ENCODE measurements around the gene FAM83E. TPM values are rescaled to one million over a fixed set of nuclear protein-coding genes. Genes with fewer than 3 reads are reported as not detected.
"Not testable (repeated sequence)": the region's sequence is repeated elsewhere in the genome, so short reads cannot be mapped to it uniquely, and the experiment has no call there.

FAM83E gene
- total RNA-seq (under 1 TPM in 1 of 2 donors, not detected in 1; 0.45 TPM), polyA plus RNA-seq (10 to 100 TPM in 1 of 2 donors, under 1 TPM in 1; 0.74 to 12.3 TPM)
- long read RNA-seq, donor 1: 0 reads
- long read RNA-seq, donor 2: 0 reads

- 54 to 55% methylated on average over 31 of the region's 31 CpGs for WGBS, 2 donors
- Histone ChIP-seq H3K27me3 (ENCODE audit: control insufficient read depth in 1 of 2, insufficient read depth in 2 of 2, low read length in 1 of 2) (no peaks in the 10 kb centered on the region), H3K9me3 (ENCODE audit: control insufficient read depth, low read length) (no peaks in the 10 kb centered on the region), H3K36me3 (ENCODE audit: control insufficient read depth in 1 of 2, insufficient read depth in 2 of 2, low read length in 1 of 2) (peaks cover 0 to 10% of the 10 kb centered on the region in 2 donors), H3K27ac (ENCODE audit: low read depth in 1 of 2, low read length in 2 of 2) (no peak within 1 kb of the TSS), H3K4me3 (ENCODE audit: low read length in 2 of 2) (no peak within 1 kb of the TSS), H3K4me1 (ENCODE audit: control insufficient read depth in 1 of 2, insufficient read depth in 2 of 2, low read length in 2 of 2) (no peaks in the 10 kb centered on the region)
- intact Hi-C loops (cut with DNase I): no loop called here
- peak in 1 of 2 donors; percentile 77 for DNase-seq
- no peak for ATAC-seq (ENCODE audit: low FRiP score)
These were observed at the start of gene FAM83E for GRCh38 chr19:48614436-48615230. TSS of gene FAM83E (minus strand) at chr19:48615076. CDS start at chr19:48613372, 1,704 bp downstream.

GRCh38 chr19:48664476-48664875 is 49.6 kb upstream of the FAM83E start:
- ATAC-seq (ENCODE audit: low FRiP score) (no peak), DNase-seq (no peak)
- H3K27me3 ChIP-seq (ENCODE audit: control insufficient read depth in 1 of 2, insufficient read depth in 2 of 2, low read length in 1 of 2): no peaks in the 10 kb centered on the region
- WGBS, 2 donors: 87 to 89% methylated on average over 14 of the region's 14 CpGs
- H3K27ac ChIP-seq (ENCODE audit: low read depth in 1 of 2, low read length in 2 of 2): no peak overlapping the region
- intact Hi-C loops (cut with DNase I): no loop called here
- H3K4me3 ChIP-seq (ENCODE audit: low read length in 2 of 2): no peak overlapping the region
- no peaks in the 10 kb centered on the region for H3K9me3 ChIP-seq (ENCODE audit: control insufficient read depth, low read length)
- H3K36me3 ChIP-seq (ENCODE audit: control insufficient read depth in 1 of 2, insufficient read depth in 2 of 2, low read length in 1 of 2): no peaks in the 10 kb centered on the region
- no peaks in the 10 kb centered on the region for H3K4me1 ChIP-seq (ENCODE audit: control insufficient read depth in 1 of 2, insufficient read depth in 2 of 2, low read length in 2 of 2)

GRCh38 chr19:48663667-48664066 is 48.8 kb upstream of the FAM83E start:
- H3K27me3 ChIP-seq (ENCODE audit: control insufficient read depth in 1 of 2, insufficient read depth in 2 of 2, low read length in 1 of 2): no peaks in the 10 kb centered on the region
- no peak overlapping the region for H3K27ac ChIP-seq (ENCODE audit: low read depth in 1 of 2, low read length in 2 of 2)
- no peak overlapping the region for H3K4me3 ChIP-seq (ENCODE audit: low read length in 2 of 2)
- H3K9me3 ChIP-seq (ENCODE audit: control insufficient read depth, low read length): no peaks in the 10 kb centered on the region
- H3K4me1 ChIP-seq (ENCODE audit: control insufficient read depth in 1 of 2, insufficient read depth in 2 of 2, low read length in 2 of 2): no peaks in the 10 kb centered on the region
- H3K36me3 ChIP-seq (ENCODE audit: control insufficient read depth in 1 of 2, insufficient read depth in 2 of 2, low read length in 1 of 2): no peaks in the 10 kb centered on the region
- DNase-seq (no peak), ATAC-seq (ENCODE audit: low FRiP score) (no peak)
- intact Hi-C loops (cut with DNase I): no loop called here
- 91 to 93% methylated on average over 4 of the region's 4 CpGs for WGBS, 2 donors

GRCh38 chr19:48661711-48662090 is 46.8 kb upstream of the FAM83E start:
- H3K9me3 ChIP-seq (ENCODE audit: control insufficient read depth, low read length): no peaks in the 10 kb centered on the region
- ATAC-seq (ENCODE audit: low FRiP score) (no peak), DNase-seq (no peak)
- H3K4me3 ChIP-seq (ENCODE audit: low read length in 2 of 2): no peak overlapping the region
- H3K4me1 ChIP-seq (ENCODE audit: control insufficient read depth in 1 of 2, insufficient read depth in 2 of 2, low read length in 2 of 2): no peaks in the 10 kb centered on the region
- intact Hi-C loops (cut with DNase I): no loop called here
- no peaks in the 10 kb centered on the region for H3K27me3 ChIP-seq (ENCODE audit: control insufficient read depth in 1 of 2, insufficient read depth in 2 of 2, low read length in 1 of 2)
- WGBS, 2 donors: 91% methylated on average over 38 to 50 of the region's 50 CpGs
- no peak overlapping the region for H3K27ac ChIP-seq (ENCODE audit: low read depth in 1 of 2, low read length in 2 of 2)
- no peaks in the 10 kb centered on the region for H3K36me3 ChIP-seq (ENCODE audit: control insufficient read depth in 1 of 2, insufficient read depth in 2 of 2, low read length in 1 of 2)

GRCh38 chr19:48660852-48661710 is 46.2 kb upstream of the FAM83E start:
- Histone ChIP-seq H3K27ac (ENCODE audit: low read depth in 1 of 2, low read length in 2 of 2) (no peak overlapping the region), H3K36me3 (ENCODE audit: control insufficient read depth in 1 of 2, insufficient read depth in 2 of 2, low read length in 1 of 2) (no peaks in the 10 kb centered on the region), H3K9me3 (ENCODE audit: control insufficient read depth, low read length) (no peaks in the 10 kb centered on the region), H3K27me3 (ENCODE audit: control insufficient read depth in 1 of 2, insufficient read depth in 2 of 2, low read length in 1 of 2) (no peaks in the 10 kb centered on the region), H3K4me1 (ENCODE audit: control insufficient read depth in 1 of 2, insufficient read depth in 2 of 2, low read length in 2 of 2) (no peaks in the 10 kb centered on the region), H3K4me3 (ENCODE audit: low read length in 2 of 2) (no peak overlapping the region)
- ATAC-seq (ENCODE audit: low FRiP score) (peak; percentile 89), DNase-seq (peak; percentile 93)
- WGBS, 2 donors: 62 to 65% methylated on average over 35 of the region's 35 CpGs
- intact Hi-C loops (cut with DNase I): no loop called here

GRCh38 chr19:48659768-48660167 is 44.9 kb upstream of the FAM83E start:
- WGBS, 2 donors: 79 to 81% methylated on average over 5 of the region's 5 CpGs
- Histone ChIP-seq H3K27me3 (ENCODE audit: control insufficient read depth in 1 of 2, insufficient read depth in 2 of 2, low read length in 1 of 2) (no peaks in the 10 kb centered on the region), H3K9me3 (ENCODE audit: control insufficient read depth, low read length) (no peaks in the 10 kb centered on the region), H3K36me3 (ENCODE audit: control insufficient read depth in 1 of 2, insufficient read depth in 2 of 2, low read length in 1 of 2) (no peaks in the 10 kb centered on the region), H3K27ac (ENCODE audit: low read depth in 1 of 2, low read length in 2 of 2) (no peak overlapping the region), H3K4me1 (ENCODE audit: control insufficient read depth in 1 of 2, insufficient read depth in 2 of 2, low read length in 2 of 2) (no peaks in the 10 kb centered on the region), H3K4me3 (ENCODE audit: low read length in 2 of 2) (no peak overlapping the region)
- intact Hi-C loops (cut with DNase I): no loop called here
- no peak for ATAC-seq (ENCODE audit: low FRiP score)
- DNase-seq: no peak

- intact Hi-C loops (cut with DNase I): no loop called here
- DNase-seq: no peak
- ATAC-seq (ENCODE audit: low FRiP score): no peak
These were observed 43.6 kb upstream of the FAM83E start for GRCh38 chr19:48658483-48658882.

GRCh38 chr19:48657828-48658227 is 43.0 kb upstream of the FAM83E start:
- H3K27ac ChIP-seq (ENCODE audit: low read depth in 1 of 2, low read length in 2 of 2); H3K9me3 ChIP-seq (ENCODE audit: control insufficient read depth, low read length); H3K27me3 ChIP-seq (ENCODE audit: control insufficient read depth in 1 of 2, insufficient read depth in 2 of 2, low read length in 1 of 2); H3K4me1 ChIP-seq (ENCODE audit: control insufficient read depth in 1 of 2, insufficient read depth in 2 of 2, low read length in 2 of 2); H3K4me3 ChIP-seq (ENCODE audit: low read length in 2 of 2); DNase-seq; H3K36me3 ChIP-seq (ENCODE audit: control insufficient read depth in 1 of 2, insufficient read depth in 2 of 2, low read length in 1 of 2); intact Hi-C loops (cut with DNase I); ATAC-seq (ENCODE audit: low FRiP score): not testable (repeated sequence)
- 93 to 96% methylated on average over 5 of the region's 5 CpGs for WGBS, 2 donors

More at GRCh38 chr19:48658483-48658882, 43.6 kb upstream of the FAM83E start:
- 88 to 92% methylated on average over 6 of the region's 6 CpGs for WGBS, 2 donors
- no peaks in the 10 kb centered on the region for H3K27me3 ChIP-seq (ENCODE audit: control insufficient read depth in 1 of 2, insufficient read depth in 2 of 2, low read length in 1 of 2)
- H3K36me3 ChIP-seq (ENCODE audit: control insufficient read depth in 1 of 2, insufficient read depth in 2 of 2, low read length in 1 of 2): no peaks in the 10 kb centered on the region
- H3K4me3 ChIP-seq (ENCODE audit: low read length in 2 of 2): no peak overlapping the region
- no peaks in the 10 kb centered on the region for H3K4me1 ChIP-seq (ENCODE audit: control insufficient read depth in 1 of 2, insufficient read depth in 2 of 2, low read length in 2 of 2)
- no peaks in the 10 kb centered on the region for H3K9me3 ChIP-seq (ENCODE audit: control insufficient read depth, low read length)
- no peak overlapping the region for H3K27ac ChIP-seq (ENCODE audit: low read depth in 1 of 2, low read length in 2 of 2)

Data from aorta (tissue), 5 donors.